ENCODE results near the gene SDK1.

The SDK1 gene

GRCh38 chr7:3274131-3274530 lies 26.9 kb upstream of the SDK1 start:
- no peak overlapping the region for H3K4me3 ChIP-seq (ENCODE audit: control insufficient read depth, low read depth, low read length)
- TF ChIP-seq CTCF (conservative IDR thresholded peaks at IDR 0.05; ENCODE audit: control insufficient read depth, insufficient read depth, low read depth, low read length), result no peak
- no peak for DNase-seq (ENCODE audit: low read depth)

- no peak for DNase-seq (ENCODE audit: low read depth)
- TF ChIP-seq CTCF (conservative IDR thresholded peaks at IDR 0.05; ENCODE audit: control insufficient read depth, insufficient read depth, low read depth, low read length), result no peak
- no peak overlapping the region for H3K4me3 ChIP-seq (ENCODE audit: control insufficient read depth, low read depth, low read length)
These were observed 23.2 kb upstream of the SDK1 start for GRCh38 chr7:3277604-3278572.

- TF ChIP-seq CTCF (conservative IDR thresholded peaks at IDR 0.05; ENCODE audit: control insufficient read depth, insufficient read depth, low read depth, low read length), result no peak
- no peak overlapping the region for H3K4me3 ChIP-seq (ENCODE audit: control insufficient read depth, low read depth, low read length)
These were observed 21.8 kb upstream of the SDK1 start for GRCh38 chr7:3279147-3279818.

GRCh38 chr7:3280445-3280844 lies 20.6 kb upstream of the SDK1 start:
- no peak for TF ChIP-seq CTCF (conservative IDR thresholded peaks at IDR 0.05; ENCODE audit: control insufficient read depth, insufficient read depth, low read depth, low read length)
- H3K4me3 ChIP-seq (ENCODE audit: control insufficient read depth, low read depth, low read length), result no peak overlapping the region
- no peak for DNase-seq (ENCODE audit: low read depth)

More at GRCh38 chr7:3279147-3279818, 21.8 kb upstream of the SDK1 start:
- no peak for DNase-seq (ENCODE audit: low read depth)

- H3K4me3 ChIP-seq (ENCODE audit: control insufficient read depth, low read depth, low read length), result no peak overlapping the region
- no peak for DNase-seq (ENCODE audit: low read depth)
- no peak for TF ChIP-seq CTCF (conservative IDR thresholded peaks at IDR 0.05; ENCODE audit: control insufficient read depth, insufficient read depth, low read depth, low read length)
These were observed 20.0 kb upstream of the SDK1 start for GRCh38 chr7:3280946-3281656.

GRCh38 chr7:3282457-3282856 lies 18.6 kb upstream of the SDK1 start:
- peak; percentile 84 for DNase-seq (ENCODE audit: low read depth)
- H3K4me3 ChIP-seq (ENCODE audit: control insufficient read depth, low read depth, low read length), result no peak overlapping the region
- TF ChIP-seq CTCF (conservative IDR thresholded peaks at IDR 0.05; ENCODE audit: control insufficient read depth, insufficient read depth, low read depth, low read length), result no peak

Data from fibroblast of mammary gland (primary cell).